HepG2 (cell line): ENCODE results near the gene KMT2A. TPM values are rescaled to one million over a fixed set of nuclear protein-coding genes. Genes with fewer than 3 reads are reported as not detected.

Experiments
- ARID5B ChIP-seq: IDR thresholded peaks from 2 replicates; pipeline ENCODE4 v1.4.0; 2020; ENCODE audit warnings: mild to moderate bottlenecking, missing genetic modification reagents
- CEBPB ChIP-seq: IDR thresholded peaks from 2 replicates; pipeline ENCODE4 v1.6.1; 2011; ENCODE audit warnings: low read depth, low read length, improper control_type of control experiment, borderline replicate concordance
- FIP1L1 ChIP-seq: fragments of 200-400 bp; formaldehyde crosslinking; IDR thresholded peaks from 2 replicates; pipeline ENCODE4 v1.6.1; 2018; ENCODE audit warnings: low read depth, mild to moderate bottlenecking, low read length, moderate library complexity, borderline replicate concordance; ENCODE audit not compliant: insufficient read depth
- HBP1 ChIP-seq: IDR thresholded peaks from 2 replicates; pipeline ENCODE4 v1.6.1; 2016; ENCODE audit warnings: low read depth, control low read depth
- LCORL ChIP-seq, 2 experiments: fragments of 450-650 bp in 1 of 2; sonication (generic) in 1 of 2; formaldehyde crosslinking in 1 of 2; IDR thresholded peaks; 2 replicates each; pipeline versions ENCODE4 v1.5.0 to v1.6.1; 2017 to 2020; ENCODE audit warnings: antibody characterized with exemption in 1 of 2, missing genetic modification reagents in 1 of 2
- MAF1 ChIP-seq: sonication (generic); formaldehyde crosslinking; IDR thresholded peaks from 2 replicates; pipeline ENCODE4 v1.5.0; 2020; ENCODE audit warnings: missing genetic modification reagents, borderline replicate concordance
- MED13 ChIP-seq: sonication (generic); formaldehyde crosslinking; IDR thresholded peaks from 2 replicates; pipeline ENCODE4 v1.5.0; 2020; ENCODE audit warnings: missing genetic modification reagents
- RBM39 ChIP-seq: fragments of 200-400 bp; formaldehyde crosslinking; IDR thresholded peaks from one replicate; pipeline ENCODE4 v1.6.1; 2018; ENCODE audit warnings: antibody characterized with exemption, mild to moderate bottlenecking, low read depth, low read length; ENCODE audit not compliant: poor library complexity, severe bottlenecking
- REST ChIP-seq, 2 experiments: IDR thresholded peaks; 2 replicates each; pipeline ENCODE4 v1.6.1; 2011 to 2012; ENCODE audit warnings: low read length in 2 of 2, borderline replicate concordance in 1 of 2, low read depth in 1 of 2, mild to moderate bottlenecking in 1 of 2, moderate library complexity in 1 of 2
- ZBTB14 ChIP-seq: sonication (generic); formaldehyde crosslinking; IDR thresholded peaks from 2 replicates; pipeline ENCODE4 v1.4.0; 2020; ENCODE audit warnings: missing genetic modification reagents
- ZNF138 ChIP-seq: sonication (generic); formaldehyde crosslinking; IDR thresholded peaks from 2 replicates; pipeline ENCODE4 v1.5.0; 2020; ENCODE audit warnings: mild to moderate bottlenecking, low read depth, missing genetic modification reagents
- ZNF24 ChIP-seq: fragments of 450-650 bp; IDR thresholded peaks from 2 replicates; pipeline ENCODE4 v1.6.1; 2017; ENCODE audit warnings: antibody characterized with exemption, mild to moderate bottlenecking
- ZNF530 ChIP-seq: sonication (generic); formaldehyde crosslinking; IDR thresholded peaks from 2 replicates; pipeline ENCODE4 v1.5.0; 2020; ENCODE audit warnings: low read depth, mild to moderate bottlenecking, missing genetic modification reagents
- ZNF589 ChIP-seq: sonication (generic); formaldehyde crosslinking; conservative IDR thresholded peaks from 2 replicates; pipeline ENCODE4 v1.8.0; 2022; ENCODE audit warnings: mild to moderate bottlenecking, moderate library complexity, missing genetic modification reagents
- ZNF605 ChIP-seq: sonication (generic); formaldehyde crosslinking; IDR thresholded peaks from 2 replicates; pipeline ENCODE4 v1.8.0; 2022; ENCODE audit warnings: mild to moderate bottlenecking, missing genetic modification reagents
- ZNF615 ChIP-seq: sonication (generic); formaldehyde crosslinking; IDR thresholded peaks from 2 replicates; pipeline ENCODE4 v1.5.0; 2020; ENCODE audit warnings: mild to moderate bottlenecking, missing genetic modification reagents, borderline replicate concordance
- ZNF83 ChIP-seq: sonication (generic); formaldehyde crosslinking; IDR thresholded peaks from 2 replicates; pipeline ENCODE4 v1.4.0; 2020; ENCODE audit warnings: missing genetic modification reagents, mild to moderate bottlenecking, borderline replicate concordance
- polyA plus RNA-seq, 8 experiments: library from polyadenylated mRNA; depleted of rRNA in 3 of 8; stranded (reverse) in 7 of 8; unstranded in 1 of 8; fragments of >200 nt; fragmentation: Illumina TruSeq in 4 of 8; extraction: Trizol in 4 of 8; gene quantifications; 2 replicates each; pipeline versions ENCODE4 v1.2.1 to v1.2.3, GENCODE V29; 2011 to 2016; ENCODE audit warnings: low read depth in 4 of 8, missing spikeins in 1 of 8, mixed read lengths in 1 of 8; ENCODE audit not compliant: insufficient read depth in 1 of 8
- total RNA-seq, 5 experiments: library from RNA; depleted of rRNA; stranded (reverse); fragments of >200 nt; fragmentation: Illumina TruSeq; extraction: Trizol; gene quantifications; 2 replicates each; pipeline ENCODE4 v1.2.3, GENCODE V29; 2016; ENCODE audit warnings: low read depth in 1 of 5

KMT2A gene
- total and polyA plus RNA-seq, 2 of the 13 experiments (the other 11 are each of a cell fraction or from before 2014, with no cell fraction given): 12.4 to 20.0 TPM

GRCh38 chr11:118435893-118436624, at the start of gene KMT2A (continued):
- TF ChIP-seq REST (IDR thresholded peaks at IDR 0.05; ENCODE audit: borderline replicate concordance in 1 of 2, low read depth in 1 of 2, low read length in 2 of 2) (peak in 1 of 2 experiments; percentile 68; a peak in 2 of 4 replicates), CEBPB (no peak), RBM39 (peak; percentile 93), ZNF83 (CRISPR knock-in tag) (no peak), HBP1 (no peak), ZNF138 (no peak), ZBTB14 (no peak; the same call in 1 of the 2 replicates), MAF1 (CRISPR knock-in tag) (no peak), ZNF589 (CRISPR knock-in tag) (0 out of 2 replicates have a peak, but pooled peaks have one; percentile 64), ZNF605 (CRISPR knock-in tag) (no peak; the same call in 1 of the 2 replicates), FIP1L1 (peak; percentile 67; the same call in 1 of the 2 replicates), ARID5B (peak; percentile 49), ZNF615 (no peak), MED13 (CRISPR knock-in tag) (0 out of 2 replicates have a peak, but pooled peaks have one; percentile 19), LCORL (IDR thresholded peaks at IDR 0.05) (no peak), LCORL (CRISPR knock-in tag; IDR thresholded peaks at IDR 0.05) (no peak), ZNF530 (peak; percentile 74; the same call in 1 of the 2 replicates), ZNF24 (0 out of 2 replicates have a peak, but pooled peaks have one; percentile 20)
